HL-60/S4 (cell line): ENCODE measurements around the gene GPS1.

ENCODE experiments used
- in situ Hi-C: fragments of 300-500 bp; cut with MboI; formaldehyde crosslinking; loops from 2 replicates; pipeline ENCODE4 v1.14.3; 2022; ENCODE audit warnings: low sequenced_read_pairs

GPS1 gene

GRCh38 chr17:82025401-82026107 lies 26.1 kb upstream of the GPS1 start:
- in situ Hi-C loops, result no loop called here

GRCh38 chr17:82028246-82028645 lies 23.5 kb upstream of the GPS1 start:
- in situ Hi-C loops, result no loop called here

- in situ Hi-C loops, result no loop called here
Measured at GRCh38 chr17:82028966-82029365, 22.7 kb upstream of the GPS1 start.

- in situ Hi-C loops, result no loop called here
Measured at GRCh38 chr17:82029391-82029790, 22.3 kb upstream of the GPS1 start.

- in situ Hi-C loops, result loop anchor here (10.0 kb wide), 1 partner anchor 125 kb away; no protein-coding TSS in a partner anchor
Measured at GRCh38 chr17:82029990-82030469, 21.7 kb upstream of the GPS1 start.

GRCh38 chr17:82030470-82031302 lies 21.0 kb upstream of the GPS1 start:
- in situ Hi-C loops, result loop anchor here (10.0 kb wide), 1 partner anchor 124 kb away; no protein-coding TSS in a partner anchor

- in situ Hi-C loops, result loop anchor here (10.0 kb wide), 1 partner anchor 123 kb away; no protein-coding TSS in a partner anchor
Measured at GRCh38 chr17:82031303-82031884, 20.3 kb upstream of the GPS1 start, which contains the start of gene RAC3. Gene RAC3, plus strand, starts transcription at chr17:82031678. Its CDS starts 84 bp downstream, at chr17:82031762.

- in situ Hi-C loops, result loop anchor here (10.0 kb wide), 1 partner anchor 123 kb away; no protein-coding TSS in a partner anchor
Measured at GRCh38 chr17:82031885-82032627, 19.6 kb upstream of the GPS1 start.

- in situ Hi-C loops, result loop anchor here (10.0 kb wide), 1 partner anchor 121 kb away; no protein-coding TSS in a partner anchor
Measured at GRCh38 chr17:82033359-82034085, 18.2 kb upstream of the GPS1 start.

GRCh38 chr17:82034371-82035011 lies 17.2 kb upstream of the GPS1 start:
- in situ Hi-C loops, result loop anchor here (10.0 kb wide), 1 partner anchor 120 kb away; no protein-coding TSS in a partner anchor

- in situ Hi-C loops, result loop anchor here (10.0 kb wide), 1 partner anchor 119 kb away; no protein-coding TSS in a partner anchor
Measured at GRCh38 chr17:82035488-82035887, 16.2 kb upstream of the GPS1 start.

GRCh38 chr17:82035956-82036633 lies 15.6 kb upstream of the GPS1 start:
- in situ Hi-C loops, result loop anchor here (10.0 kb wide), 1 partner anchor 119 kb away; no protein-coding TSS in a partner anchor

GRCh38 chr17:82036634-82037091 lies 15.0 kb upstream of the GPS1 start:
- in situ Hi-C loops, result loop anchor here (10.0 kb wide), 1 partner anchor 118 kb away; no protein-coding TSS in a partner anchor

- in situ Hi-C loops, result loop anchor here (10.0 kb wide), 1 partner anchor 118 kb away; no protein-coding TSS in a partner anchor
Measured at GRCh38 chr17:82037092-82037888, 14.4 kb upstream of the GPS1 start, which contains the start of gene DCXR. Gene DCXR, minus strand, starts transcription at chr17:82037697. Its CDS starts 15 bp downstream, at chr17:82037682.

- in situ Hi-C loops, result loop anchor here (10.0 kb wide), 1 partner anchor 117 kb away; no protein-coding TSS in a partner anchor
Measured at GRCh38 chr17:82037889-82038195, 13.9 kb upstream of the GPS1 start.

GRCh38 chr17:82038796-82039409 lies 12.8 kb upstream of the GPS1 start:
- in situ Hi-C loops, result loop anchor here (10.0 kb wide), 1 partner anchor 116 kb away; no protein-coding TSS in a partner anchor
